ENCODE data around the gene ASNSD1.

- TF ChIP-seq CTCF (IDR thresholded peaks at IDR 0.05; ENCODE audit: borderline replicate concordance, extremely low read depth, low read length, poor library complexity, severe bottlenecking) = no peak
- no peak for TF ChIP-seq EZH2 (IDR thresholded peaks at IDR 0.05; ENCODE audit: borderline replicate concordance, low read depth, low read length, severe bottlenecking)
These were observed 484 bp upstream of the ASNSD1 start for GRCh38 chr2:189660803-189661147.
